Measurements from ENCODE around the gene WDCP.

WDCP gene

GRCh38 chr2:24021122-24021998 is 25.8 kb downstream of the WDCP start:
- DNase-seq = peak; percentile 21

GRCh38 chr2:24020244-24020643 is 26.9 kb downstream of the WDCP start:
- DNase-seq = no peak

- no peak for DNase-seq
Measured at GRCh38 chr2:24019729-24020128, 27.5 kb downstream of the WDCP start.

- no peak for DNase-seq
Measured at GRCh38 chr2:24018241-24018640, 28.9 kb downstream of the WDCP start.

GRCh38 chr2:24017711-24018110 is 29.5 kb downstream of the WDCP start:
- no peak for DNase-seq

GRCh38 chr2:24016853-24017703 is 30.1 kb downstream of the WDCP start:
- no peak for DNase-seq

- DNase-seq = peak; percentile 36
Measured at GRCh38 chr2:24016376-24016761, 30.8 kb downstream of the WDCP start.

GRCh38 chr2:24015562-24016375 is 31.4 kb downstream of the WDCP start:
- DNase-seq = peak; percentile 93

- DNase-seq = peak; percentile 20
Measured at GRCh38 chr2:24014902-24015301, 32.3 kb downstream of the WDCP start.

GRCh38 chr2:24012521-24013188 is 34.5 kb downstream of the WDCP start:
- DNase-seq = no peak

GRCh38 chr2:24011250-24012104 is 35.7 kb downstream of the WDCP start:
- DNase-seq = no peak

- DNase-seq = no peak
Measured at GRCh38 chr2:24010477-24011249, 36.5 kb downstream of the WDCP start.

- no peak for DNase-seq
Measured at GRCh38 chr2:24009680-24010476, 37.3 kb downstream of the WDCP start, which contains the start of gene MFSD2B. MFSD2B (plus strand) TSS chr2:24010085; CDS start chr2:24010097, 12 bp downstream.

GRCh38 chr2:24009367-24009679 is 37.9 kb downstream of the WDCP start:
- DNase-seq = no peak

GRCh38 chr2:24008672-24009366 is 38.4 kb downstream of the WDCP start:
- DNase-seq = no peak

- no peak for DNase-seq
Measured at GRCh38 chr2:24007693-24008092, 39.5 kb downstream of the WDCP start.

- DNase-seq = no peak
Measured at GRCh38 chr2:23994567-23994966, 52.6 kb downstream of the WDCP start.

GRCh38 chr2:23993736-23994269 is 53.4 kb downstream of the WDCP start:
- no peak for DNase-seq

GRCh38 chr2:23992931-23993330 is 54.3 kb downstream of the WDCP start:
- no peak for DNase-seq

Data from EL (cell line).